Measurements from ENCODE around the gene DIPK1C. TPM values are rescaled to one million over a fixed set of nuclear protein-coding genes. Genes with fewer than 3 reads are reported as not detected.

The DIPK1C gene
- total and polyA plus RNA-seq, 9 of the 15 experiments (the other 6 are each of a cell fraction or from before 2014, with no cell fraction given) = 0.04 to 0.32 (median 0.15) TPM; not detected in 2

- Histone ChIP-seq H3K9me1 (ENCODE audit: control insufficient read depth, insufficient read depth, low read length) (no peaks in the 10 kb centered on the region), H3K9me3 (replicated peaks; ENCODE audit: control insufficient read depth, insufficient read depth, low read depth, low read length) (no peaks in the 10 kb centered on the region), H2AFZ (ENCODE audit: low read depth, low read length) (no peak overlapping the region), H3K79me2 (ENCODE audit: control insufficient read depth, insufficient read depth, low read length) (no peaks in the 10 kb centered on the region), H3K27ac (ENCODE audit: extremely low read depth, low read depth, low read length) (no peak overlapping the region), H3K4me1 (replicated peaks in 1 of 2; ENCODE audit: control insufficient read depth in 2 of 2, insufficient read depth in 2 of 2, low read length in 2 of 2) (no peaks in the 10 kb centered on the region), H3K4me2 (ENCODE audit: insufficient read depth, low read length) (no peak overlapping the region), H3K36me3 (ENCODE audit: control insufficient read depth, insufficient read depth, low read length) (no peaks in the 10 kb centered on the region), H3K9ac (ENCODE audit: insufficient read depth in 1 of 2, low read depth in 2 of 2, low read length in 2 of 2) (no peak overlapping the region), H3K4me3 (no peak overlapping the region), H4K20me1 (replicated peaks; ENCODE audit: control insufficient read depth, insufficient read depth, low read length) (peaks cover 5% of the 10 kb centered on the region), H3K27me3 (ENCODE audit: control insufficient read depth in 2 of 2, insufficient read depth in 2 of 2, low read length in 2 of 2) (peaks cover 13 to 52% of the 10 kb centered on the region in 2 experiments; a peak in 3 of 5 replicates)
- POLR2A ChIA-PET = no interaction called here
- CTCF ChIA-PET (ENCODE audit: low intra/inter-chr PET ratio) = no interaction called here
- in situ Hi-C loops (cut with MboI) = no loop called here
- 11% methylated on average over 7 of the region's 10 CpGs for WGBS (ENCODE audit: insufficient coverage, low coverage, missing lambda C conversion rate)
- FAIRE-seq = no peak
- BruUV-seq (replicated peaks) = no TSS peak
- no peak for DNase-seq (ENCODE audit: extremely low read depth in 1 of 4, low spot score in 3 of 4)
- no peak for ATAC-seq
- no peak for TF ChIP-seq FOS (IDR thresholded peaks at IDR 0.05; ENCODE audit: extremely low read depth, insufficient read length)
- no peak for TF ChIP-seq SMAD1 (IDR thresholded peaks at IDR 0.05; ENCODE audit: low read depth, low read length, partially characterized antibody)
- no peak for TF ChIP-seq ZSCAN29 (IDR thresholded peaks at IDR 0.05)
- no peak for TF ChIP-seq IRF2 (CRISPR knock-in tag; IDR thresholded peaks at IDR 0.05)
- TF ChIP-seq ZNF133 (CRISPR knock-in tag; IDR thresholded peaks at IDR 0.05) = no peak
- no peak for TF ChIP-seq SMARCB1 (IDR thresholded peaks at IDR 0.05; ENCODE audit: insufficient read length, low read depth)
- intact Hi-C loops (cut with micrococcal nuclease) = no loop called here
Observed at GRCh38 chr18:74455386-74455785, 1.7 kb downstream of the DIPK1C start.

- Histone ChIP-seq H3K27me3 (ENCODE audit: control insufficient read depth in 2 of 2, insufficient read depth in 2 of 2, low read length in 2 of 2) (peaks cover 11 to 54% of the 10 kb centered on the region in 2 experiments; a peak in 3 of 5 replicates), H3K9me1 (ENCODE audit: control insufficient read depth, insufficient read depth, low read length) (no peaks in the 10 kb centered on the region), H3K4me2 (ENCODE audit: insufficient read depth, low read length) (no peak overlapping the region), H3K9ac (ENCODE audit: insufficient read depth in 1 of 2, low read depth in 2 of 2, low read length in 2 of 2) (no peak overlapping the region), H4K20me1 (replicated peaks; ENCODE audit: control insufficient read depth, insufficient read depth, low read length) (no peaks in the 10 kb centered on the region; the same call in 1 of the 2 replicates), H3K36me3 (ENCODE audit: control insufficient read depth, insufficient read depth, low read length) (no peaks in the 10 kb centered on the region), H3K79me2 (ENCODE audit: control insufficient read depth, insufficient read depth, low read length) (no peaks in the 10 kb centered on the region), H2AFZ (ENCODE audit: low read depth, low read length) (no peak overlapping the region), H3K4me3 (no peak overlapping the region), H3K4me1 (replicated peaks in 1 of 2; ENCODE audit: control insufficient read depth in 2 of 2, insufficient read depth in 2 of 2, low read length in 2 of 2) (no peaks in the 10 kb centered on the region), H3K9me3 (replicated peaks; ENCODE audit: control insufficient read depth, insufficient read depth, low read depth, low read length) (no peaks in the 10 kb centered on the region), H3K27ac (ENCODE audit: extremely low read depth, low read depth, low read length) (no peak overlapping the region)
- FAIRE-seq (no peak), DNase-seq (ENCODE audit: extremely low read depth in 1 of 4, low spot score in 3 of 4) (no peak), ATAC-seq (no peak)
- 4% methylated on average over 7 of the region's 9 CpGs for WGBS (ENCODE audit: insufficient coverage, low coverage, missing lambda C conversion rate)
- intact Hi-C loops (cut with micrococcal nuclease) (no loop called here), in situ Hi-C loops (cut with MboI) (no loop called here)
- no TSS peak for BruUV-seq (replicated peaks)
- POLR2A ChIA-PET = no interaction called here
- CTCF ChIA-PET (ENCODE audit: low intra/inter-chr PET ratio) = no interaction called here
- TF ChIP-seq ZBTB33 (CRISPR knock-in tag; IDR thresholded peaks at IDR 0.05) (no peak), TFAM (CRISPR knock-in tag; conservative IDR thresholded peaks at IDR 0.05) (no peak), IRF1 (CRISPR knock-in tag; IDR thresholded peaks at IDR 0.05; ENCODE audit: borderline replicate concordance) (no peak), NR0B1 (IDR thresholded peaks at IDR 0.05; ENCODE audit: partially characterized antibody) (no peak), CTBP1 (IDR thresholded peaks at IDR 0.05; ENCODE audit: borderline replicate concordance) (no peak), CBX5 (IDR thresholded peaks at IDR 0.05; ENCODE audit: borderline replicate concordance, low read depth) (no peak), HMG20B (CRISPR knock-in tag; IDR thresholded peaks at IDR 0.05) (no peak), ZNF239 (CRISPR knock-in tag; IDR thresholded peaks at IDR 0.05) (no peak)
Observed at GRCh38 chr18:74454279-74454751, 2.8 kb downstream of the DIPK1C start.
